Stimulated activated CD4-positive, alpha-beta T cell treated with anti-CD3 and anti-CD28 coated beads, TNF-alpha, amount 100 ng/mL, for 48 hours (primary cell): ENCODE results near the gene MIR17HG.

ENCODE experiments used
- DNase-seq, 3 donors: peaks; one replicate each; pipeline ENCODE4 v3.0.0-alpha.2; 2020; ENCODE audit warnings: low read depth in 3 of 3

MIR17HG gene

DNA sequence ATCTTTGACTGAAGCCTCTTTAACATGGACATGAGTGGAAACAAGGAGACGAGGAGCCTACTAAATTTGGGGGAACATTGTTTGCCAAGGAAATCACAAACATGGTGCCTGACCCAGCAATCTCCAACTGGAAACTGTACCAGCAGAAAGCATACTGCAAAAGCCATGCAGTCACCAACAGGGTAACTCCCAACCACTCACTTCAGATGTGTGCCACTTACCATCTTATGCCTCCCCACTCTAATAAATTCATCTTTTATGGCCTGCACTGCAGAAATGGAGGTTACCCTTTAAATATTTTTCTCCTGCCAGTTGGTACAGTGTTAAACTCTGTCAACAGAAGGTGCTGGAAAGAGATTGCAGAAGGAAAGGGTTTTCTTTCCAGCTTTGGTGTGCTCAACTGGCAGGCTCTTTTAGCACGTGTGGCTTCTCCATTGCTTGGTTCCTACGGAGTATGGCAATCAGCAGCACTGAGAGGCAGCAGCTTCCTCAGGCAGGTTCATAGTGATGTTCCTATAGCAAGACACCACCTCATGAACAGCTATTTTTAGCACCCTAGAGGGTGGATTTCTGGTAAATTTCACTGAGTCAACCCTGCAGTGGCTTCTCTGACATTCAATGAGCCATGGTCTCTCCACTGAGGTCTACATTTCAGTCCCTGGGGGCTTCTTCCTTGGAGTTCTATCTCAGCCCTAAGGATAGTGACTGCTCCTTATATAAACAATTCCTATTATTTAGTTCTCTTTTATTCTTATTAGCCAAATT, 21.4 kb downstream of the MIR17HG start:
- no peak for DNase-seq

GRCh38 chr13:91369441-91369831, 21.9 kb downstream of the MIR17HG start:
- no peak for DNase-seq

- DNase-seq, result no peak
Measured at GRCh38 chr13:91370501-91370900, 23.0 kb downstream of the MIR17HG start.

GRCh38 chr13:91372911-91373310, 25.4 kb downstream of the MIR17HG start:
- DNase-seq, result no peak

- DNase-seq, result no peak
Measured at GRCh38 chr13:91375116-91375729, 27.7 kb downstream of the MIR17HG start.

GRCh38 chr13:91381371-91381770, 33.9 kb downstream of the MIR17HG start:
- no peak for DNase-seq

DNA sequence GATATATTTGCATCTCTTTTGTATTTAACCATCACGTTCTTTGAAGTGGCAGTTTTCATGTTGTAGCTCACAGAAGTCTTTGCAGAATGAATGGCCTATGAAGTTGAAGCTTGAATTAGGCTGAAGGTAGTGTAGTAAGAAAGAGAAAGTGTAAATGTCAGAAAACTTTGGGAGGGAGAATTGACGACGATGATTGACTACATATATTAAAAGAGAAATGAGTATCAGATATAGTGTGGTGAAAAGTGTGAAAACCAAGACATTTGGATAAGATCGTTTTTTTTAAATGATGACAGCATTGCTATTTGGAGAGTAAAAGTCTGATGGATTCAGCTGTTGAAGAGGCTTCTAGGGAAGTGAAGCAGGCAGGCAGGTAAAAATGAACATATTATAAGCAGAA, 36.3 kb downstream of the MIR17HG start:
- no peak for DNase-seq

DNA sequence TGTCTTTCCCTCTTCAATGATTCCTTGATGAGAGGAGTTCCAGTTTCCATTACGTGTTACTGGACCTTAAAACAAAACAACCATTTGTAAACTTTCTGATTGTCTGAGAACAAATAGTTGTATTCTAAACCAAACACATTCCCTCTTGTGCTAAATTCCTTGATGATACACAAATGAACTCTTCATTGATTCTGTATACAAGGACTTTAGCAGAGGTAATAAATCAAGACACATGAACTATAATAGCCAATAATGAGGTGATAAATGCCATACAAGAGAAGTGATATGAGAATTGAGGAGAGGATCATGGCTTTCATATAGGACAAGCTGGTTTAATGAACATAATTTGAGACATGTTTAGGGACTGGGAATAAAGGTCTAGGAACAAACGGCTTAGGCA, 37.4 kb downstream of the MIR17HG start:
- DNase-seq, result no peak

DNA sequence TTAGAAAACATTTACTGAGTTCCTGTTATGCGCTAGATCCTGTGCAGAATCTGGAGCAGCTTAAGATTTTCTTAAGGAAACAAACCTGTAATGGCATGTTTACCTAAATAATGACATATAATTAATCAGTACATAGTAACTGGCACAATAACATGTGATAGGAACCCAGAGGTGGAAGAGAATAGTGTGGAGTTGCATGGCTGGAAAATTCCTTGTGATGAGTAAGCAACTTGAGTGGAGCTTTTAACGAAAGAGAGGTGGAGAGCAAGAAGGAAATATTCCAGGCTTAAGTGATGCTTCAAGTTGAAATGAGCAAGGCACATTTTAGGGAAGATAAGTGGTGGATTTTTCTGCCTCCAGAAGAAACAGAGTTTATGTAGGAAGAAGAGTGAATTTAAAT, 41.7 kb downstream of the MIR17HG start:
- no peak for DNase-seq

DNA sequence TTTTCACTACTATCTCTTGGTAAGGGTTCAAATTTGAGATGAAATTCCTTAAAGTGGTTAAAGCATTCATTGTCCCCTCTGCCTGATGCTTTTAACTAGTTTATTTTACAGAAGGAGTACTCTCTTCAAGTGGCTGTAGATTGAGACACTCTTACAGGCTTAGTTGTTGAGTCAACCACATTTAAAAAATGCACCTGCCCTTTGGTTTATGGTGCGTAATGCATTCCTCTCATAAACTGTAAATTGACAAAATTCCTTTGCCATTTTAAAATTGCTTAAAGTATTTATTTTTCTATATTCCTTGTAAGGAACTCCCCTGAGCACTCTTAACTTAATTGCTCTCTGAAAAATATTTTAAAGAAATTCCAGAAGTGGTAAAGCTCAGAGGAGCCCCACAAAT, 50.1 kb downstream of the MIR17HG start:
- DNase-seq, result no peak

DNA sequence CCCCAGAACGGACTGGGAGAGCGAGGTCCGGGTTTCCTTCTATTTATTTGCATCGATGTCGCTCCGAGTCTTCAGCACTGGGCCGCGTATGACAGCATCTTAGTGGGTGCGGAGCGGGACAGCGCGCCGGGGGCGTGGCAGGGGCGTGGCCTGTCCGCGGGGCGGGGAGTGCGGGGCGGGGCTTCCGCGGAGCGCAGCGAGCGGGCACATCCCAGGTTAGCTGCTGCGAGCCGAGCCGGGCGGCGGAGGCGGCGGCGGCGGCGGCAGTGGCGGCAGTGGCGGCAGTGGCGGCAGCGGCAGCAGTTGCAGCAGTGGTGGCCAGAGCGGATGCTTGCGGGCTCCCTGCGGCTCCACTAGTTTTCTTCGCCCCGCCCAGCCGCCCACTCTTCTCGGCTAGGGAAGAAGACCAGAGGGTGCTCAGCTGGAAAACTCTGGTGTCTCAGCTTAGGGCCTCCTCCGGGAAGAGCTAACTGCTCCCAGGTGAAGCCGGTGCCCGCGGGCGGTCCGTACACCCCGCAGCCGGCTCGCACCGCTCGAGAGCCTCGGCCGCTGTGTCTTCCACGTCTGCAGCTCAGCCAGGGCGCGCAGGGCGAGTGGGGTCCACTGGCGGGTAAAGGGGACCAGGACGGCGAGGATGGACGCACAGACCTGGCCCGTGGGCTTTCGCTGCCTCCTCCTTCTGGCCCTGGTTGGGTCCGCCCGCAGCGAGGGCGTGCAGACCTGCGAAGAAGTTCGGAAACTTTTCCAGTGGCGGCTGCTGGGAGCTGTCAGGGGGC, 51.1 kb downstream of the MIR17HG start, which contains the start of gene GPC5:
TSS of gene GPC5 (plus strand) at position 209 of the 776 bp plus-strand sequence.
- DNase-seq, result peak; percentile 66 to 78 (median 66)

GRCh38 chr13:91399189-91400062, 51.9 kb downstream of the MIR17HG start:
- DNase-seq, result no peak

- DNase-seq, result no peak
Measured at GRCh38 chr13:91400063-91400399, 52.5 kb downstream of the MIR17HG start.

DNA sequence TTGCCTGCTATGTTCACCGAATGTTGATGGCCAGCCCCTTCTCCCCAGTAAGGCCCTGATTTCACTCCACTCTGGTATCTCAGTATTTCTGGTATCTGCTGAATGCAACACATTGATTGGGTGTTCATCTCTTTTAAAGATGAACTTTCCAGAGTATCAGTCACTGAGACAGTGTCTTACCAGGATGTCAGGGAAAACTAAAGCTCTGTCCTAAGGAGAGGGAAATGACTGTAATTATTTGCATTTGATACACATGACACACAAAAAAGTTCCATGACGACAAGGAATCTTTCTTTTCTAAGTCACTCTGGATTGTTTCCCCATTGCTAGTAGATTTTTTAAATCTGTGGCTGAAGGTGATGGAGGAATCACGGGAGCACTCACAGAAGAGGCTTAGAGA, 53.2 kb downstream of the MIR17HG start:
- no peak for DNase-seq

- no peak for DNase-seq
Measured at GRCh38 chr13:91401920-91402319, 54.4 kb downstream of the MIR17HG start.
